Endodermal cell (in vitro differentiated cells): ENCODE measurements around the gene CACNA2D2. TPM values are rescaled to one million over a fixed set of nuclear protein-coding genes. Genes with fewer than 3 reads are reported as not detected.

Experiments used
- DNase-seq: peaks from one replicate; pipeline ENCODE4 v3.0.0-alpha.2; 2017
- H3K27ac ChIP-seq: 2 replicates; pipeline ENCODE4 v1.5.1; 2013; ENCODE audit warnings: mild to moderate bottlenecking, low read depth, low read length, moderate library complexity
- H3K27me3 ChIP-seq: 2 replicates; pipeline ENCODE4 v1.6.1; 2013; ENCODE audit warnings: mild to moderate bottlenecking, low read length, moderate library complexity; ENCODE audit not compliant: insufficient read depth, control insufficient read depth, poor library complexity, severe bottlenecking
- H3K36me3 ChIP-seq: 2 replicates; pipeline ENCODE4 v1.7.0; 2013; ENCODE audit warnings: mild to moderate bottlenecking, low read length, moderate library complexity; ENCODE audit not compliant: control insufficient read depth, insufficient read depth
- H3K4me1 ChIP-seq: one replicate; pipeline ENCODE4 v1.7.0; 2013; ENCODE audit warnings: low read length; ENCODE audit not compliant: control insufficient read depth, insufficient read depth
- H3K4me3 ChIP-seq: 2 replicates; pipeline ENCODE4 v1.5.1; 2013; ENCODE audit warnings: mild to moderate bottlenecking, low read length, moderate library complexity
- H3K9ac ChIP-seq: 2 replicates; pipeline ENCODE4 v1.6.1; 2013; ENCODE audit warnings: mild to moderate bottlenecking, low read length, moderate library complexity; ENCODE audit not compliant: poor library complexity, severe bottlenecking; ENCODE audit errors: extremely low read depth
- H3K9me3 ChIP-seq: 2 replicates; pipeline ENCODE4 v1.6.1; 2013; ENCODE audit warnings: mild to moderate bottlenecking, low read length, moderate library complexity; ENCODE audit not compliant: control insufficient read depth
- H3K27ac Mint-ChIP-seq: 2 replicates; pipeline ENCODE4 v1.8.0; 2020; ENCODE audit warnings: mixed read lengths
- H3K27me3 Mint-ChIP-seq: 2 replicates; pipeline ENCODE4 v1.8.0; 2021; ENCODE audit warnings: mild to moderate bottlenecking, mixed read lengths; ENCODE audit not compliant: insufficient read depth
- H3K36me3 Mint-ChIP-seq: 2 replicates; pipeline ENCODE4 v1.8.0; 2020; ENCODE audit warnings: low read depth, mixed read lengths
- H3K4me1 Mint-ChIP-seq: 2 replicates; pipeline ENCODE4 v1.8.0; 2020; ENCODE audit warnings: mixed read lengths
- H3K4me3 Mint-ChIP-seq: 2 replicates; pipeline ENCODE4 v1.8.0; 2020; ENCODE audit warnings: mild to moderate bottlenecking, moderate library complexity, mixed read lengths
- H3K9me3 Mint-ChIP-seq: 2 replicates; pipeline ENCODE4 v1.8.0; 2020; ENCODE audit warnings: mild to moderate bottlenecking, mixed read lengths
- CTCF ChIP-seq: fragments of 200-600 bp; sonication (generic); conservative IDR thresholded peaks from 2 replicates; pipeline ENCODE4 v1.5.0; 2021; ENCODE audit warnings: antibody characterized with exemption, mild to moderate bottlenecking
- WGBS, 2 experiments: methylation state at CpG; one replicate each; pipeline versions ENCODE4 v1.1.5 to v1.1.7; 2013; ENCODE audit warnings: missing lambda C conversion rate in 2 of 2, mixed read lengths in 1 of 2; ENCODE audit not compliant: insufficient coverage in 1 of 2, insufficient read length in 1 of 2; 5-methylcytosine and 5-hydroxymethylcytosine counted together
- total RNA-seq, 2 donors: library from RNA; stranded (reverse); fragmentation: NEBNext Ultra II Directional in 1 of 2; extraction: Animal tissue kit (Norgen Biotek cat#: 25700) in 1 of 2; gene quantifications; 2 replicates in 1 of 2; 3 replicates in 1 of 2; pipeline ENCODE4 v1.2.1, GENCODE V29; 2021

Gene CACNA2D2
- total RNA-seq, 2 donors from 2014 or later = 17.6 to 20.7 TPM

- WGBS, 2 experiments = 92 to 97% methylated on average over 6 to 9 of the region's 9 CpGs
- Mint-ChIP-seq H3K36me3 (no peaks in the 10 kb centered on the region), H3K27ac (peak overlapping the region; percentile 13), H3K4me3 (no peak overlapping the region), H3K27me3 (peaks cover 19% of the 10 kb centered on the region), H3K4me1 (peaks cover 20% of the 10 kb centered on the region), H3K9me3 (no peaks in the 10 kb centered on the region)
- H3K36me3 ChIP-seq = no peaks in the 10 kb centered on the region
- no peak overlapping the region for H3K9ac ChIP-seq
- H3K27me3 ChIP-seq = peaks cover 12% of the 10 kb centered on the region
- peaks cover 4% of the 10 kb centered on the region for H3K4me1 ChIP-seq
- no peak overlapping the region for H3K4me3 ChIP-seq
- H3K9me3 ChIP-seq = no peaks in the 10 kb centered on the region
- H3K27ac ChIP-seq = no peak overlapping the region
- no peak for DNase-seq
- no peak for TF ChIP-seq CTCF
These were observed 31.4 kb upstream of the CACNA2D2 start for GRCh38 chr3:50534681-50535330.

GRCh38 chr3:50533807-50534461 is 30.5 kb upstream of the CACNA2D2 start:
- Histone ChIP-seq H3K36me3 (no peaks in the 10 kb centered on the region), H3K4me1 (peaks cover 4% of the 10 kb centered on the region), H3K27ac (no peak overlapping the region), H3K9me3 (no peaks in the 10 kb centered on the region), H3K9ac (no peak overlapping the region), H3K4me3 (no peak overlapping the region), H3K27me3 (peaks cover 14% of the 10 kb centered on the region)
- Mint-ChIP-seq H3K27me3 (peaks cover 22% of the 10 kb centered on the region), H3K36me3 (no peaks in the 10 kb centered on the region), H3K4me3 (no peak overlapping the region), H3K27ac (peak overlapping the region; percentile 13), H3K9me3 (no peaks in the 10 kb centered on the region), H3K4me1 (peaks cover 16% of the 10 kb centered on the region)
- TF ChIP-seq CTCF = no peak
- no peak for DNase-seq
- WGBS, 2 experiments = 73 to 86% methylated on average over 4 to 9 of the region's 9 CpGs

GRCh38 chr3:50533316-50533715 is 29.9 kb upstream of the CACNA2D2 start:
- Histone ChIP-seq H3K9me3 (no peaks in the 10 kb centered on the region), H3K4me1 (no peaks in the 10 kb centered on the region), H3K4me3 (no peak overlapping the region), H3K9ac (no peak overlapping the region), H3K36me3 (no peaks in the 10 kb centered on the region), H3K27me3 (peaks cover 14% of the 10 kb centered on the region), H3K27ac (no peak overlapping the region)
- Mint-ChIP-seq H3K4me1 (peaks cover 10% of the 10 kb centered on the region), H3K36me3 (no peaks in the 10 kb centered on the region), H3K9me3 (no peaks in the 10 kb centered on the region), H3K27me3 (peaks cover 22% of the 10 kb centered on the region), H3K27ac (no peak overlapping the region), H3K4me3 (no peak overlapping the region)
- no peak for DNase-seq
- WGBS, 2 experiments = 76 to 77% methylated on average over 8 to 13 of the region's 13 CpGs
- TF ChIP-seq CTCF = no peak
